Fibroblast of lung (primary cell): ENCODE data around the gene CHI3L1.

Experiments
- EZH2 ChIP-seq: IDR thresholded peaks from 2 replicates; pipeline ENCODE4 v1.5.1; 2012; ENCODE audit warnings: low read length, control low read depth, mild to moderate bottlenecking; ENCODE audit errors: missing control alignments
- TF ChIP-seq, protein P1 (sequence below), 2 donors: IDR thresholded peaks in 1 of 2; conservative IDR thresholded peaks in 1 of 2; 1 replicate in 1 of 2; 2 replicates in 1 of 2; pipeline ENCODE4 v1.5.1; 2011 to 2012; ENCODE audit warnings: low read length in 2 of 2, control low read depth in 1 of 2, inconsistent platforms in 1 of 2, low read depth in 1 of 2, mild to moderate bottlenecking in 1 of 2

DNA sequence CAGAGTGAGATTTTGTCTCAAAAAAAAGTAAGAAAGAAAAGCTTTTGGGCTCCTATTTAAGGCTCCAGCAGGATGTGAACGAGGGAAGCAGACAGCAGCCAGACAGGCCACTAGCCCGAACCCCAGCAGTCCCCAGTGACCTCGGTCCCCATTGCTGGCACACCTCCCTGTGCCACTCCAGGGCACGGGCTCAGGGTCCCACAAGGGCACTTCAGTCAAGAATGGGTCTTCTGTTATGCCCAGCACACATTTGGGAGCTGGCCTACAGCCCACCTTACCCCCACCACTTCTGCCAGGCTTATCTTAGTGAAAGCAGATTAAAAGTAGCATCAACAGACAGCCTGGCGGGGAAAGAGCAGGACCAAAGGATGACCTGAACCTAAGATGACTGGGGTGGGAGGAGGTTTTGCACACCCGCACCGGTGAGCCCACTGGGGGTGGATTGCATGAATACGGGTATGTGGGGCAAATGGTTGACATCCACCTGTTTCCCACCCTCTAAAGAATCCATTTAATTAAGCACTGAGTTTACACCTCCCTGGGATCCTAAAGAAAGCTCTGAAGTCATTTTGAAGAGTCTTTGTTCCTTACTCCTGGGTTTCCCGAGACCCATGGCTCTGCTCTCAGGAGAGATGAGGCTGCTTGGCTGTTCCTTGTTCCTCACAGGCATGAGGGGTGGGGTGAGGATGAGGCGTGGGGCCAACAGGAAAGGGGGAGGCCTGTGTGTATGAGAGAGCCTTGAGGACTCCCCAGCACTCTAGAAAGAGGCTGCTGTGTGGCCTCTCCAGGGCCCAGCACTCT lies 4.7 kb downstream of the CHI3L1 start:
- TF ChIP-seq, protein P1, sequence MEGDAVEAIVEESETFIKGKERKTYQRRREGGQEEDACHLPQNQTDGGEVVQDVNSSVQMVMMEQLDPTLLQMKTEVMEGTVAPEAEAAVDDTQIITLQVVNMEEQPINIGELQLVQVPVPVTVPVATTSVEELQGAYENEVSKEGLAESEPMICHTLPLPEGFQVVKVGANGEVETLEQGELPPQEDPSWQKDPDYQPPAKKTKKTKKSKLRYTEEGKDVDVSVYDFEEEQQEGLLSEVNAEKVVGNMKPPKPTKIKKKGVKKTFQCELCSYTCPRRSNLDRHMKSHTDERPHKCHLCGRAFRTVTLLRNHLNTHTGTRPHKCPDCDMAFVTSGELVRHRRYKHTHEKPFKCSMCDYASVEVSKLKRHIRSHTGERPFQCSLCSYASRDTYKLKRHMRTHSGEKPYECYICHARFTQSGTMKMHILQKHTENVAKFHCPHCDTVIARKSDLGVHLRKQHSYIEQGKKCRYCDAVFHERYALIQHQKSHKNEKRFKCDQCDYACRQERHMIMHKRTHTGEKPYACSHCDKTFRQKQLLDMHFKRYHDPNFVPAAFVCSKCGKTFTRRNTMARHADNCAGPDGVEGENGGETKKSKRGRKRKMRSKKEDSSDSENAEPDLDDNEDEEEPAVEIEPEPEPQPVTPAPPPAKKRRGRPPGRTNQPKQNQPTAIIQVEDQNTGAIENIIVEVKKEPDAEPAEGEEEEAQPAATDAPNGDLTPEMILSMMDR (conservative IDR thresholded peaks at IDR 0.05 in 1 of 2, IDR thresholded peaks at IDR 0.05 in 1 of 2; ENCODE audit: low read depth in 1 of 2, low read length in 2 of 2): no peak
- no peak for TF ChIP-seq EZH2
